Measurements from ENCODE around the gene GUCY1A1. TPM values are rescaled to one million over a fixed set of nuclear protein-coding genes. Genes with fewer than 3 reads are reported as not detected.

Gene GUCY1A1
- total RNA-seq, 1 donor from 2014 or later, result 37.1 TPM

DNA sequence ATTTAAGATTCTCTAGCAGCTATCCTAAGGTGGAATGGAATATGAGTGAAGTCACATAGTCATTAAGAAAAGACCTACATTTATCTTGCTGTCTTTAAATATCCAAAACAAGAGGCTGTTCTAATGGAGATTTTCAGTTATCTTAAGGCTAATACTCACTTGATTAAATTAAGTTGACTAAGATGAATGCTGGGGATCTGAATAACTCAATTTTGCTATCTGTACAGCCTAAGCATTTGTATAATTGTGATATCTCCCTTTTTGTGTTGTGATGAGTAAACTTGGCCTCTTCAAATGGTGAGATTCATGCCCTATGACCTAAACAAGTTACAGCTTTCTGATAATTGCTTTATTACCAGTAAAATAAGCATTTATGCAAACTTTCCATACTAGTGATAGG lies 13.6 kb upstream of the GUCY1A1 start:
- H3K4me1 ChIP-seq, result no peaks in the 10 kb centered on the region
- H3K9me3 ChIP-seq, result peaks cover 0 to 4% of the 10 kb centered on the region in 2 donors
- TF ChIP-seq, protein P1, sequence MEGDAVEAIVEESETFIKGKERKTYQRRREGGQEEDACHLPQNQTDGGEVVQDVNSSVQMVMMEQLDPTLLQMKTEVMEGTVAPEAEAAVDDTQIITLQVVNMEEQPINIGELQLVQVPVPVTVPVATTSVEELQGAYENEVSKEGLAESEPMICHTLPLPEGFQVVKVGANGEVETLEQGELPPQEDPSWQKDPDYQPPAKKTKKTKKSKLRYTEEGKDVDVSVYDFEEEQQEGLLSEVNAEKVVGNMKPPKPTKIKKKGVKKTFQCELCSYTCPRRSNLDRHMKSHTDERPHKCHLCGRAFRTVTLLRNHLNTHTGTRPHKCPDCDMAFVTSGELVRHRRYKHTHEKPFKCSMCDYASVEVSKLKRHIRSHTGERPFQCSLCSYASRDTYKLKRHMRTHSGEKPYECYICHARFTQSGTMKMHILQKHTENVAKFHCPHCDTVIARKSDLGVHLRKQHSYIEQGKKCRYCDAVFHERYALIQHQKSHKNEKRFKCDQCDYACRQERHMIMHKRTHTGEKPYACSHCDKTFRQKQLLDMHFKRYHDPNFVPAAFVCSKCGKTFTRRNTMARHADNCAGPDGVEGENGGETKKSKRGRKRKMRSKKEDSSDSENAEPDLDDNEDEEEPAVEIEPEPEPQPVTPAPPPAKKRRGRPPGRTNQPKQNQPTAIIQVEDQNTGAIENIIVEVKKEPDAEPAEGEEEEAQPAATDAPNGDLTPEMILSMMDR (IDR thresholded peaks at IDR 0.05), result no peak
- intact Hi-C loops (cut with DNase I), result no loop called here
- H3K36me3 ChIP-seq, result no peaks in the 10 kb centered on the region
- no peak overlapping the region for H3K4me3 ChIP-seq
- DNase-seq (ENCODE audit: low spot score in 2 of 2), result no peak
- no peak overlapping the region for H3K27ac ChIP-seq
- no peaks in the 10 kb centered on the region for H3K27me3 ChIP-seq

DNA sequence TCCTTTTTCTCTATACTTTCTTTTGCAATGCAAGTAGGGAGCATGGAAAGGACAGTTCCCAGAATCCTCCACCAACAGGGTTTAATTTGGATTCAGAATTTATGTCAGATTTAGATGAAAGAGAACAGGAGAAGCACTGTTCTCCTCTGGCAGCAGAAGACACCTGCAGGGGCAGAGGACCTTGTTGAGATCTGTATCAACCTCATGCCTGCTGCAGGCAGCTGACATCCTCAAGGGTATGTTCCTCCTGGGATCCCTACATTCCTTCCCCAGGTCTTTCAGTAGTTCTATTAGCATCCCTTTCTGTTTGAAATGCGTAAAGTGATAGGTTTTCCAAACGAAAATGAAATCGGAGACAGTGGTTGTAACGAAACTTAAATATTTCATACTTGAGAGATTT lies 10.6 kb upstream of the GUCY1A1 start:
- Histone ChIP-seq H3K27me3 (no peaks in the 10 kb centered on the region), H3K27ac (no peak overlapping the region), H3K36me3 (no peaks in the 10 kb centered on the region), H3K4me1 (no peaks in the 10 kb centered on the region), H3K9me3 (peaks cover 0 to 4% of the 10 kb centered on the region in 2 donors), H3K4me3 (no peak overlapping the region)
- TF ChIP-seq, protein P1 (IDR thresholded peaks at IDR 0.05), result no peak
- no peak for DNase-seq (ENCODE audit: low spot score in 2 of 2)
- intact Hi-C loops (cut with DNase I), result no loop called here

DNA sequence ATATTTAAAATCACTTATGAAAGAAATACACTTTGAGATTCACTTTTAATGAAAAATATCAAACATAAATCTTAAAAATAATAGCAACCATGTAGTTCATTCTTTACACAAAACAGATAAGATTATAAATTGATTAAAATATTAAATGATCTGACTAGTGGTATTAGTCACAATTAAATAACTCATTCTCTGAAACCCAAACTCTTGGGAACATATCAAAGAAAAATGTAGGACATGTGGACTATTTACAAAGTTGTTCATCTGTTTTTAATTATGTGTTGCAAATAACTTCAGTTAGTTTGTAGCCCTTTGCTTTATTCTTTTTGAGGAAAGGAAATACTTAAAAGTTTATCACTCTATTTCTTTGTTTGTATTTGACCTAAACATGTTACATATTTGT lies 9.5 kb upstream of the GUCY1A1 start:
- TF ChIP-seq, protein P1 (IDR thresholded peaks at IDR 0.05), result no peak
- Histone ChIP-seq H3K9me3 (peaks cover 0 to 4% of the 10 kb centered on the region in 2 donors), H3K4me1 (no peaks in the 10 kb centered on the region), H3K27me3 (no peaks in the 10 kb centered on the region), H3K27ac (no peak overlapping the region), H3K4me3 (no peak overlapping the region), H3K36me3 (no peaks in the 10 kb centered on the region)
- DNase-seq (ENCODE audit: low spot score in 2 of 2), result no peak
- intact Hi-C loops (cut with DNase I), result no loop called here

DNA sequence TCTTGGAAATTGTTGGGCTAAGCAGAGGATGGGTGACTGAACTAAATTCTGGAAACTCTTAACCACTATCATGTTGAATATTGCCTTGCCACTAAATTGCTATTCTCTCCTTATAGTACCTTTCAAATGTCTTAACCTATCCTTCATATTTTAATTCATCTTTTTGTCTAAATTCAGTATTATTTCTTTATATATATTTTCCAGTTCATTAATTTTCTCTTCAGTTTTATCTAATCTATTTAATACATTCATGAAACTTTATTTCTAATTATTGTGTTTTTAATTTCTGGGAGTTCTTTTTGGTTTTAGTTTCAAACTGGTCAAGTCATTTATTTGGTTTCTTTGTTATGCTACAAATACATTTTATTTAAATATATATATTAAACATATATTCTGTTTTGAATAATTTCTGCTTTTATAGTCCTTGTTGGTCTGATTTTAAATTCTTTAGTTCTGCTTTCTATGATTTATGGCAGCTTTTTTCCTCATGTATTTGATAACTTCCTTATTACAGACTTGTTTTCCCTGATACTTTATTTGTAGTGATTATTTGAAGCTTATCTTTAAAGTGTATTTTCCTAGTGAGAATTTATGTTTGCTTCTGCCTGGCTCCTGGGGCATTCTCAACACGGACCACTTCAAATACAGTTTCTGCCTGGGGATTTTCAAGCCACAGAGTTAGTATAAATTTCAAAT lies 8.5 kb upstream of the GUCY1A1 start:
- TF ChIP-seq, protein P1 (IDR thresholded peaks at IDR 0.05), result no peak
- no peak for DNase-seq (ENCODE audit: low spot score in 2 of 2)
- H3K4me1 ChIP-seq, result no peaks in the 10 kb centered on the region
- no peak overlapping the region for H3K4me3 ChIP-seq
- no peak overlapping the region for H3K27ac ChIP-seq
- H3K9me3 ChIP-seq, result peaks cover 0 to 4% of the 10 kb centered on the region in 2 donors
- no peaks in the 10 kb centered on the region for H3K27me3 ChIP-seq
- H3K36me3 ChIP-seq, result no peaks in the 10 kb centered on the region
- intact Hi-C loops (cut with DNase I), result no loop called here

DNA sequence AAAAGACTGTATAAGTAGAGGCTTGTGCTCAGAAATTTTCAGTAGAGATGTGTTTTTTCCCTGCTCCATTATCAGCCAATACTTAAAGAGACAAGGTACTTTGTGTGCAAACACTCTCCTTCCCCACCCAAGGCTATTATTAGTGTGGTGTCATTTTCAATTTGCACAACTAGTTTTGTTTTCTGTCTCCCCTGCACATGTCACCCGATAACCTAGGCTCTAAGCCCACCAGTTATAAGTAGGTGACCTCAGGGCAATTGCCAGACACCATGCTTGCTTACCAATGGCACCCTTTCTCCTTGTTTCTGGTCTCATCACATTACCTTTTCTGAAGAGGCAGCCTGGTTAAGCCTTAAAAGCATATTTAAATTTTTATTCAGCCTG lies 8.0 kb upstream of the GUCY1A1 start:
- TF ChIP-seq, protein P1 (IDR thresholded peaks at IDR 0.05), result no peak
- Histone ChIP-seq H3K36me3 (no peaks in the 10 kb centered on the region), H3K4me3 (no peak overlapping the region), H3K27me3 (no peaks in the 10 kb centered on the region), H3K9me3 (peaks cover 0 to 4% of the 10 kb centered on the region in 2 donors), H3K27ac (peak overlapping the region in 1 of 2 donors; percentile 13), H3K4me1 (no peaks in the 10 kb centered on the region)
- no peak for DNase-seq (ENCODE audit: low spot score in 2 of 2)
- intact Hi-C loops (cut with DNase I), result no loop called here
